Measurements from ENCODE around the gene AHCY.
"Not testable (repeated sequence)": the region's sequence is repeated elsewhere in the genome, so short reads cannot be mapped to it uniquely, and the experiment has no call there.

DNA sequence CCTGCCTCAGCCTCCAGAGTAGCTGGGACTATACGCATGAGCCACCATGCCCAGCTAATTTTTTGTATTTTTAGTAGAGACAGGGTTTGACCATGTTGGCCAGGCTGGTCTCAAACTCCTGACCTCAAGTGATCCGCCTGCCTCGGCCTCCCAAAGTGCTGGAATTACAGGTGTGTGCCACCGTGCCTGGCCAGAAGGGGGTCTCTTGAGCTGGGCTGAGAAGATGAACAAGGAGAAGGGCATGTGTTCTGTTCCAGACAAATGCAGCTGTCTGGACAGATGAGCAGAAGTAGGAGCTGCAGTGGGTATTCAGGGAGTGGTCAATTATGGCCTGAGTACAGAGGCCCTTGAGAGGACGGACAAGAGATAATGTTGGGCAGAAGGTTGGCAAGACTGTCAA, 15.7 kb downstream of the AHCY start:
- TF ChIP-seq CTCF (conservative IDR thresholded peaks at IDR 0.05); EZH2 (IDR thresholded peaks at IDR 0.05; ENCODE audit: low read depth): not testable (repeated sequence)
